Measurements from ENCODE around the gene TAP1. TPM values are rescaled to one million over a fixed set of nuclear protein-coding genes. Genes with fewer than 3 reads are reported as not detected.

The TAP1 gene
- total RNA-seq, 1 experiment from 2014 or later: 12.1 TPM

- no peak overlapping the region; a peak in 2 of 5 replicates for H3K4me3 Mint-ChIP-seq
- no peak overlapping the region for H2AFZ ChIP-seq (ENCODE audit: low read length)
- peaks cover 4 to 32% (median 5%) of the 10 kb centered on the region in 3 experiments; a peak in 5 of 7 replicates for H3K36me3 Mint-ChIP-seq (ENCODE audit: insufficient read depth in 1 of 3, low read depth in 3 of 3)
- H4K91ac ChIP-seq (ENCODE audit: insufficient read length, low read depth, low read length): no peak overlapping the region
- H2BK20ac ChIP-seq (ENCODE audit: low read depth, low read length, poor library complexity, severe bottlenecking): no peak overlapping the region
- H4K20me1 ChIP-seq (ENCODE audit: control insufficient read depth, insufficient read depth, insufficient read length): no peaks in the 10 kb centered on the region
- H3T11ph ChIP-seq (ENCODE audit: low read length): no peak overlapping the region
- no peak overlapping the region for H4K5ac ChIP-seq (ENCODE audit: insufficient read length, low read depth, low read length)
- H3K23me2 ChIP-seq (ENCODE audit: insufficient read length, low read depth, low read length, poor library complexity, severe bottlenecking): peaks cover 16% of the 10 kb centered on the region
- H3K18ac ChIP-seq (ENCODE audit: insufficient read length, low read depth, low read length): no peak overlapping the region
- no peak for DNase-seq
- no peaks in the 10 kb centered on the region for H3K9me3 ChIP-seq (ENCODE audit: control insufficient read depth, low read depth, low read length)
- H3K4me1 Mint-ChIP-seq: peaks cover 14 to 21% of the 10 kb centered on the region in 2 experiments
- H3K4me1 ChIP-seq (ENCODE audit: insufficient read depth, low read length): no peaks in the 10 kb centered on the region; the same call in 1 of the 2 replicates
- no peak overlapping the region for H3K27ac Mint-ChIP-seq
- no peak overlapping the region for H3K56ac ChIP-seq (ENCODE audit: insufficient read length, low read depth, low read length)
- no peak overlapping the region for H2BK5ac ChIP-seq (ENCODE audit: insufficient read length, low read length)
- no peak overlapping the region for H2AK5ac ChIP-seq (ENCODE audit: insufficient read length, low read length)
- no peak overlapping the region for H3K14ac ChIP-seq (ENCODE audit: insufficient read depth, low read length)
- H3K79me1 ChIP-seq (ENCODE audit: insufficient read depth, low read depth, low read length, poor library complexity, severe bottlenecking): no peaks in the 10 kb centered on the region
- H3K23ac ChIP-seq (ENCODE audit: insufficient read length, low read depth, low read length): no peak overlapping the region
- no peak overlapping the region for H2BK15ac ChIP-seq (ENCODE audit: low read depth, low read length)
- no CpG with 5 or more reads among the region's 4 CpGs for WGBS (ENCODE audit: extremely low coverage, insufficient read length, low lambda C conversion rate)
- H2BK12ac ChIP-seq (ENCODE audit: insufficient read length, low read depth, low read length): no peak overlapping the region
- TF ChIP-seq, protein P1, sequence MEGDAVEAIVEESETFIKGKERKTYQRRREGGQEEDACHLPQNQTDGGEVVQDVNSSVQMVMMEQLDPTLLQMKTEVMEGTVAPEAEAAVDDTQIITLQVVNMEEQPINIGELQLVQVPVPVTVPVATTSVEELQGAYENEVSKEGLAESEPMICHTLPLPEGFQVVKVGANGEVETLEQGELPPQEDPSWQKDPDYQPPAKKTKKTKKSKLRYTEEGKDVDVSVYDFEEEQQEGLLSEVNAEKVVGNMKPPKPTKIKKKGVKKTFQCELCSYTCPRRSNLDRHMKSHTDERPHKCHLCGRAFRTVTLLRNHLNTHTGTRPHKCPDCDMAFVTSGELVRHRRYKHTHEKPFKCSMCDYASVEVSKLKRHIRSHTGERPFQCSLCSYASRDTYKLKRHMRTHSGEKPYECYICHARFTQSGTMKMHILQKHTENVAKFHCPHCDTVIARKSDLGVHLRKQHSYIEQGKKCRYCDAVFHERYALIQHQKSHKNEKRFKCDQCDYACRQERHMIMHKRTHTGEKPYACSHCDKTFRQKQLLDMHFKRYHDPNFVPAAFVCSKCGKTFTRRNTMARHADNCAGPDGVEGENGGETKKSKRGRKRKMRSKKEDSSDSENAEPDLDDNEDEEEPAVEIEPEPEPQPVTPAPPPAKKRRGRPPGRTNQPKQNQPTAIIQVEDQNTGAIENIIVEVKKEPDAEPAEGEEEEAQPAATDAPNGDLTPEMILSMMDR (conservative IDR thresholded peaks at IDR 0.05): no peak
- no peaks in the 10 kb centered on the region for H3K79me2 ChIP-seq (ENCODE audit: insufficient read depth, low read length)
- peaks cover 6% of the 10 kb centered on the region; the same call in 1 of the 2 replicates for H3K27me3 ChIP-seq (ENCODE audit: insufficient read depth, low read length)
- H2BK120ac ChIP-seq (ENCODE audit: low read depth, low read length, poor library complexity, severe bottlenecking): no peak overlapping the region
- no peak overlapping the region for H3K27ac ChIP-seq (ENCODE audit: insufficient read length, low read depth, low read length)
- no peak overlapping the region for H3K4ac ChIP-seq (ENCODE audit: low read depth, low read length)
- H4K8ac ChIP-seq (replicated peaks; ENCODE audit: insufficient read length, low read depth, low read length): no peak overlapping the region
- H3K9me3 Mint-ChIP-seq: no peaks in the 10 kb centered on the region
- peaks cover 48% of the 10 kb centered on the region for H3K27me3 Mint-ChIP-seq (ENCODE audit: low read depth)
- no peak overlapping the region for H3K4me2 ChIP-seq (ENCODE audit: insufficient read depth, insufficient read length, low read length)
- H3K9ac ChIP-seq (ENCODE audit: extremely low read depth, insufficient read length, low read length): no peak overlapping the region
Observed at GRCh38 chr6:32851025-32851424, 2.5 kb downstream of the TAP1 start.
